Neutrophil (primary cell): ENCODE data around the gene AOPEP.

Experiments used
- H3K27ac ChIP-seq: fragments of 200-600 bp; sonication (generic); 2 replicates; pipeline ENCODE4 v1.5.1; 2016; ENCODE audit warnings: mild to moderate bottlenecking, moderate library complexity
- H3K27me3 ChIP-seq: fragments of 200-600 bp; sonication (generic); 2 replicates; pipeline ENCODE4 v1.6.0; 2016; ENCODE audit warnings: mild to moderate bottlenecking
- H3K36me3 ChIP-seq: fragments of 200-600 bp; sonication (generic); 2 replicates; pipeline ENCODE4 v1.5.1; 2017
- H3K4me1 ChIP-seq, 2 experiments: fragments of 200-600 bp in 1 of 2; sonication (generic) in 1 of 2; 1 replicate in 1 of 2; 2 replicates in 1 of 2; pipeline versions ENCODE4 v1.5.1 to v1.6.1; 2013 to 2016; ENCODE audit warnings: low read depth in 1 of 2, low read length in 1 of 2, mild to moderate bottlenecking in 1 of 2, moderate library complexity in 1 of 2; ENCODE audit not compliant: control insufficient read depth in 1 of 2, insufficient read depth in 1 of 2
- H3K4me3 ChIP-seq, 2 experiments: fragments of 200-600 bp in 1 of 2; sonication (generic) in 1 of 2; 1 replicate in 1 of 2; 2 replicates in 1 of 2; pipeline ENCODE4 v1.5.1; 2013 to 2016; ENCODE audit warnings: low read depth in 1 of 2, low read length in 1 of 2, mild to moderate bottlenecking in 1 of 2, moderate library complexity in 1 of 2
- H3K9me3 ChIP-seq: fragments of 200-600 bp; sonication (generic); 2 replicates; pipeline ENCODE4 v1.5.1; 2016
- CTCF ChIP-seq: fragments of 200-600 bp; sonication (generic); IDR thresholded peaks from 2 replicates; pipeline ENCODE4 v1.5.1; 2016; ENCODE audit warnings: antibody characterized with exemption

Gene AOPEP

GRCh38 chr9:95096807-95097206, 370.3 kb downstream of the AOPEP start:
- Histone ChIP-seq H3K9me3 (no peaks in the 10 kb centered on the region), H3K4me3 (no peak overlapping the region), H3K27me3 (peaks cover 24% of the 10 kb centered on the region), H3K27ac (no peak overlapping the region), H3K36me3 (no peaks in the 10 kb centered on the region), H3K4me1 (no peaks in the 10 kb centered on the region)
- TF ChIP-seq CTCF, result no peak

- Histone ChIP-seq H3K4me3 (no peak overlapping the region), H3K27me3 (peaks cover 20% of the 10 kb centered on the region), H3K27ac (no peak overlapping the region), H3K4me1 (no peaks in the 10 kb centered on the region), H3K36me3 (no peaks in the 10 kb centered on the region), H3K9me3 (no peaks in the 10 kb centered on the region)
- TF ChIP-seq CTCF, result no peak
Measured at GRCh38 chr9:95097279-95097678, 370.8 kb downstream of the AOPEP start.

- H3K4me3 ChIP-seq, result no peak overlapping the region
- no peaks in the 10 kb centered on the region for H3K4me1 ChIP-seq
- TF ChIP-seq CTCF, result no peak
- H3K9me3 ChIP-seq, result no peaks in the 10 kb centered on the region
- no peak overlapping the region for H3K27ac ChIP-seq
- H3K36me3 ChIP-seq, result no peaks in the 10 kb centered on the region
- peaks cover 12% of the 10 kb centered on the region for H3K27me3 ChIP-seq
Measured at GRCh38 chr9:95098391-95098921, 372.0 kb downstream of the AOPEP start.

- H3K27me3 ChIP-seq, result peaks cover 9% of the 10 kb centered on the region
- TF ChIP-seq CTCF, result no peak
- no peak overlapping the region for H3K4me3 ChIP-seq
- no peaks in the 10 kb centered on the region for H3K36me3 ChIP-seq
- H3K4me1 ChIP-seq, result peaks cover 0 to 6% of the 10 kb centered on the region in 2 experiments
- no peak overlapping the region for H3K27ac ChIP-seq
- no peaks in the 10 kb centered on the region for H3K9me3 ChIP-seq
Measured at GRCh38 chr9:95099321-95100070, 373.0 kb downstream of the AOPEP start.

GRCh38 chr9:95100071-95100627, 373.6 kb downstream of the AOPEP start:
- H3K27ac ChIP-seq, result no peak overlapping the region
- no peaks in the 10 kb centered on the region for H3K36me3 ChIP-seq
- H3K4me3 ChIP-seq, result no peak overlapping the region
- TF ChIP-seq CTCF, result no peak
- H3K4me1 ChIP-seq, result peaks cover 0 to 7% of the 10 kb centered on the region in 2 experiments
- H3K27me3 ChIP-seq, result peaks cover 2% of the 10 kb centered on the region
- no peaks in the 10 kb centered on the region for H3K9me3 ChIP-seq
